Activated naive CD8-positive, alpha-beta T cell treated with anti-CD3 and anti-CD28 coated beads for 36 hours (primary cell): ENCODE data around the gene IL1RAPL2. TPM values are rescaled to one million over a fixed set of nuclear protein-coding genes. Genes with fewer than 3 reads are reported as not detected.
"Not testable (repeated sequence)": the region's sequence is repeated elsewhere in the genome, so short reads cannot be mapped to it uniquely, and the experiment has no call there.

Source experiments
- DNase-seq: peaks from one replicate; pipeline ENCODE4 v3.0.0; 2021
- H3K27ac Mint-ChIP-seq: one replicate; pipeline ENCODE4 v1.8.0; 2022; ENCODE audit warnings: mild to moderate bottlenecking, moderate library complexity, mixed read lengths
- H3K27me3 Mint-ChIP-seq: one replicate; pipeline ENCODE4 v1.8.0; 2022; ENCODE audit warnings: mild to moderate bottlenecking, mixed read lengths
- H3K36me3 Mint-ChIP-seq: one replicate; pipeline ENCODE4 v1.8.0; 2021; ENCODE audit warnings: mild to moderate bottlenecking, mixed read lengths
- H3K4me1 Mint-ChIP-seq: one replicate; pipeline ENCODE4 v1.8.0; 2021; ENCODE audit warnings: mixed read lengths
- H3K4me3 Mint-ChIP-seq: one replicate; pipeline ENCODE4 v1.8.0; 2022; ENCODE audit warnings: mild to moderate bottlenecking, moderate library complexity, mixed read lengths
- H3K9me3 Mint-ChIP-seq: one replicate; pipeline ENCODE4 v1.8.0; 2022; ENCODE audit warnings: mixed read lengths
- total RNA-seq, 2 experiments: library from RNA; stranded (reverse); gene quantifications; one replicate each; pipeline ENCODE4 v1.2.3, GENCODE V29; 2021

Gene IL1RAPL2
- total RNA-seq, 2 experiments from 2014 or later = not detected

- no peak for DNase-seq
- Mint-ChIP-seq H3K9me3 (no peaks in the 10 kb centered on the region), H3K36me3 (no peaks in the 10 kb centered on the region), H3K27me3 (peaks cover 4% of the 10 kb centered on the region), H3K27ac (no peak overlapping the region), H3K4me3 (no peak overlapping the region), H3K4me1 (no peaks in the 10 kb centered on the region)
Observed at GRCh38 chrX:104659005-104659744, 93.2 kb downstream of the IL1RAPL2 start.

GRCh38 chrX:104660092-104660491, 94.1 kb downstream of the IL1RAPL2 start:
- Mint-ChIP-seq H3K27ac (no peak overlapping the region), H3K9me3 (no peaks in the 10 kb centered on the region), H3K36me3 (no peaks in the 10 kb centered on the region), H3K27me3 (peaks cover 4% of the 10 kb centered on the region), H3K4me1 (no peaks in the 10 kb centered on the region), H3K4me3 (no peak overlapping the region)
- DNase-seq = no peak

GRCh38 chrX:104662694-104663093, 96.7 kb downstream of the IL1RAPL2 start:
- Mint-ChIP-seq H3K4me3 (no peak overlapping the region), H3K4me1 (no peaks in the 10 kb centered on the region), H3K9me3 (no peaks in the 10 kb centered on the region), H3K36me3 (no peaks in the 10 kb centered on the region), H3K27ac (no peak overlapping the region), H3K27me3 (peaks cover 4% of the 10 kb centered on the region)
- DNase-seq = no peak

- H3K27ac Mint-ChIP-seq = no peak overlapping the region
- H3K36me3 Mint-ChIP-seq = no peaks in the 10 kb centered on the region
- H3K4me3 Mint-ChIP-seq = no peak overlapping the region
- H3K9me3 Mint-ChIP-seq = no peaks in the 10 kb centered on the region
- H3K4me1 Mint-ChIP-seq = no peaks in the 10 kb centered on the region
- H3K27me3 Mint-ChIP-seq = peaks cover 4% of the 10 kb centered on the region
- DNase-seq = no peak
Observed at GRCh38 chrX:104665691-104666090, 99.7 kb downstream of the IL1RAPL2 start.

- Mint-ChIP-seq H3K4me3 (no peak overlapping the region), H3K27me3 (peaks cover 1% of the 10 kb centered on the region)
Observed at GRCh38 chrX:104668550-104668949, 102.6 kb downstream of the IL1RAPL2 start.

GRCh38 chrX:104669063-104669462, 103.1 kb downstream of the IL1RAPL2 start:
- no peaks in the 10 kb centered on the region for H3K9me3 Mint-ChIP-seq
- H3K27ac Mint-ChIP-seq = no peak overlapping the region

More at GRCh38 chrX:104668550-104668949, 102.6 kb downstream of the IL1RAPL2 start:
- H3K36me3 Mint-ChIP-seq = no peaks in the 10 kb centered on the region
- no peaks in the 10 kb centered on the region for H3K9me3 Mint-ChIP-seq
- no peak for DNase-seq
- H3K27ac Mint-ChIP-seq = no peak overlapping the region
- no peaks in the 10 kb centered on the region for H3K4me1 Mint-ChIP-seq

GRCh38 chrX:104670051-104670450, 104.1 kb downstream of the IL1RAPL2 start:
- no peaks in the 10 kb centered on the region for H3K4me1 Mint-ChIP-seq
- H3K27ac Mint-ChIP-seq = no peak overlapping the region
- H3K9me3 Mint-ChIP-seq = no peaks in the 10 kb centered on the region
- no peak for DNase-seq
- no peak overlapping the region for H3K4me3 Mint-ChIP-seq
- no peaks in the 10 kb centered on the region for H3K27me3 Mint-ChIP-seq
- H3K36me3 Mint-ChIP-seq = no peaks in the 10 kb centered on the region

More at GRCh38 chrX:104669063-104669462, 103.1 kb downstream of the IL1RAPL2 start:
- Mint-ChIP-seq H3K4me1 (no peaks in the 10 kb centered on the region), H3K27me3 (no peaks in the 10 kb centered on the region), H3K36me3 (no peaks in the 10 kb centered on the region), H3K4me3 (no peak overlapping the region)
- DNase-seq = no peak

- H3K4me3 Mint-ChIP-seq, H3K27me3 Mint-ChIP-seq, DNase-seq, H3K36me3 Mint-ChIP-seq, H3K9me3 Mint-ChIP-seq, H3K27ac Mint-ChIP-seq, H3K4me1 Mint-ChIP-seq: not testable (repeated sequence)
Observed at GRCh38 chrX:104677517-104677916, 111.5 kb downstream of the IL1RAPL2 start.

- Mint-ChIP-seq H3K36me3 (no peaks in the 10 kb centered on the region), H3K27ac (no peak overlapping the region), H3K27me3 (no peaks in the 10 kb centered on the region), H3K4me1 (no peaks in the 10 kb centered on the region), H3K4me3 (no peak overlapping the region), H3K9me3 (no peaks in the 10 kb centered on the region)
- no peak for DNase-seq
Observed at GRCh38 chrX:104679175-104679574, 113.2 kb downstream of the IL1RAPL2 start.

GRCh38 chrX:104681214-104681613, 115.2 kb downstream of the IL1RAPL2 start:
- H3K4me3 Mint-ChIP-seq = no peak overlapping the region
- no peaks in the 10 kb centered on the region for H3K27me3 Mint-ChIP-seq
- no peak for DNase-seq
- no peak overlapping the region for H3K27ac Mint-ChIP-seq
- no peaks in the 10 kb centered on the region for H3K9me3 Mint-ChIP-seq
- H3K36me3 Mint-ChIP-seq = no peaks in the 10 kb centered on the region
- H3K4me1 Mint-ChIP-seq = no peaks in the 10 kb centered on the region

GRCh38 chrX:104684077-104684476, 118.1 kb downstream of the IL1RAPL2 start:
- no peaks in the 10 kb centered on the region for H3K4me1 Mint-ChIP-seq
- DNase-seq = no peak
- H3K4me3 Mint-ChIP-seq = no peak overlapping the region
- H3K36me3 Mint-ChIP-seq = no peaks in the 10 kb centered on the region
- no peaks in the 10 kb centered on the region for H3K27me3 Mint-ChIP-seq
- no peaks in the 10 kb centered on the region for H3K9me3 Mint-ChIP-seq
- H3K27ac Mint-ChIP-seq = no peak overlapping the region

GRCh38 chrX:104695593-104695992, 129.6 kb downstream of the IL1RAPL2 start:
- Mint-ChIP-seq H3K4me1 (no peaks in the 10 kb centered on the region), H3K9me3 (no peaks in the 10 kb centered on the region)

GRCh38 chrX:104696667-104697066, 130.7 kb downstream of the IL1RAPL2 start:
- Mint-ChIP-seq H3K9me3 (no peaks in the 10 kb centered on the region), H3K27ac (no peak overlapping the region), H3K36me3 (no peaks in the 10 kb centered on the region), H3K4me1 (no peaks in the 10 kb centered on the region), H3K4me3 (no peak overlapping the region), H3K27me3 (no peaks in the 10 kb centered on the region)
- no peak for DNase-seq

More at GRCh38 chrX:104695593-104695992, 129.6 kb downstream of the IL1RAPL2 start:
- H3K4me3 Mint-ChIP-seq = no peak overlapping the region
- no peak for DNase-seq
- H3K27me3 Mint-ChIP-seq = no peaks in the 10 kb centered on the region
- H3K36me3 Mint-ChIP-seq = no peaks in the 10 kb centered on the region
- H3K27ac Mint-ChIP-seq = no peak overlapping the region

- H3K36me3 Mint-ChIP-seq = no peaks in the 10 kb centered on the region
- no peak for DNase-seq
- no peaks in the 10 kb centered on the region for H3K9me3 Mint-ChIP-seq
- H3K4me3 Mint-ChIP-seq = no peak overlapping the region
- H3K27ac Mint-ChIP-seq = no peak overlapping the region
- H3K27me3 Mint-ChIP-seq = no peaks in the 10 kb centered on the region
- H3K4me1 Mint-ChIP-seq = no peaks in the 10 kb centered on the region
Observed at GRCh38 chrX:104697294-104697693, 131.3 kb downstream of the IL1RAPL2 start.

- no peak overlapping the region for H3K27ac Mint-ChIP-seq
- no peaks in the 10 kb centered on the region for H3K4me1 Mint-ChIP-seq
- no peaks in the 10 kb centered on the region for H3K36me3 Mint-ChIP-seq
- no peak overlapping the region for H3K4me3 Mint-ChIP-seq
- DNase-seq = no peak
- no peaks in the 10 kb centered on the region for H3K9me3 Mint-ChIP-seq
- peaks cover 4% of the 10 kb centered on the region for H3K27me3 Mint-ChIP-seq
Observed at GRCh38 chrX:104707042-104707441, 141.0 kb downstream of the IL1RAPL2 start.

GRCh38 chrX:104707572-104707971, 141.6 kb downstream of the IL1RAPL2 start:
- no peaks in the 10 kb centered on the region for H3K4me1 Mint-ChIP-seq
- H3K4me3 Mint-ChIP-seq = no peak overlapping the region
- H3K36me3 Mint-ChIP-seq = no peaks in the 10 kb centered on the region
- DNase-seq = no peak
- H3K27me3 Mint-ChIP-seq = peaks cover 4% of the 10 kb centered on the region
- no peak overlapping the region for H3K27ac Mint-ChIP-seq
- no peaks in the 10 kb centered on the region for H3K9me3 Mint-ChIP-seq
